Upper lobe of left lung (tissue), 6 donors: Measurements from ENCODE around the gene PRR5L. TPM values are rescaled to one million over a fixed set of nuclear protein-coding genes. Genes with fewer than 3 reads are reported as not detected.

Experiments
- ATAC-seq, 2 donors: fragments of 200-7000 bp; cut with Tn5 transposase; one replicate each; pipeline ENCODE4 v1.9.1; 2022; ENCODE audit warnings: mild to moderate bottlenecking in 2 of 2, moderate library complexity in 2 of 2; ENCODE audit not compliant: low FRiP score in 2 of 2
- DNase-seq, 2 donors: peaks; one replicate each; pipeline ENCODE4 v3.0.0-alpha.2; 2019 to 2020
- H3K27ac ChIP-seq, 4 donors: fragments of 200-600 bp; sonication (generic); one replicate each; pipeline ENCODE4 v1.5.1; 2016 to 2019
- H3K27me3 ChIP-seq, 4 donors: fragments of 200-600 bp; sonication (generic); one replicate each; pipeline ENCODE4 v1.5.1; 2017 to 2019
- H3K36me3 ChIP-seq, 4 donors: fragments of 200-600 bp; sonication (generic); one replicate each; pipeline ENCODE4 v1.5.1; 2016 to 2019
- H3K4me1 ChIP-seq, 4 donors: fragments of 200-600 bp; sonication (generic); one replicate each; pipeline ENCODE4 v1.5.1; 2018 to 2019
- H3K4me3 ChIP-seq, 4 donors: fragments of 200-600 bp; sonication (generic); one replicate each; pipeline ENCODE4 v1.5.1; 2017 to 2019; ENCODE audit warnings: mild to moderate bottlenecking in 2 of 4, moderate library complexity in 1 of 4
- H3K9me3 ChIP-seq, 4 donors: fragments of 200-600 bp; sonication (generic); one replicate each; pipeline ENCODE4 v1.5.1; 2018 to 2019
- CTCF ChIP-seq, 6 experiments: fragments of 450-650 bp in 4 of 6; fragments of 200-600 bp in 2 of 6; sonication (generic) in 2 of 6; IDR thresholded peaks; one replicate each; pipeline ENCODE4 v1.5.1; 2016 to 2019; ENCODE audit warnings: antibody characterized with exemption in 6 of 6
- EP300 ChIP-seq, 4 donors: sonication (generic); formaldehyde crosslinking; IDR thresholded peaks; one replicate each; pipeline ENCODE4 v1.5.1; 2017; ENCODE audit warnings: antibody characterized with exemption in 4 of 4, control low read depth in 2 of 4
- POLR2A ChIP-seq, 4 donors: fragments of 450-650 bp; IDR thresholded peaks; one replicate each; pipeline ENCODE4 v1.5.1; 2016 to 2017; ENCODE audit warnings: antibody characterized with exemption in 4 of 4, mild to moderate bottlenecking in 2 of 4
- POLR2AphosphoS5 ChIP-seq, 2 donors: sonication (generic); formaldehyde crosslinking; IDR thresholded peaks; one replicate each; pipeline ENCODE4 v1.5.1; 2017; ENCODE audit warnings: antibody characterized with exemption in 2 of 2
- WGBS, 2 donors: methylation state at CpG; one replicate each; pipeline ENCODE4 v1.1.5; 2017 to 2018; 5-methylcytosine and 5-hydroxymethylcytosine counted together
- total RNA-seq, 6 donors: library from RNA; depleted of rRNA in 4 of 6; stranded (reverse); fragments of >200 nt in 4 of 6; gene quantifications; one replicate each; pipeline versions ENCODE4 v1.1.0 to v1.2.1, GENCODE V29; 2016 to 2021
- donor health status: DM: no; HTN: no; CAD: no; lungs with moderate emphysema.
- donor health status: DM: no; HTN: yes; CAD: no; lungs with severe emphysema.

PRR5L gene
- total RNA-seq, 6 donors from 2014 or later = 18.9 to 40.5 (median 27.6) TPM

GRCh38 chr11:36419791-36420424 lies 123.8 kb downstream of the PRR5L start:
- H3K36me3 ChIP-seq = peaks cover 0 to 2% (median 0%) of the 10 kb centered on the region in 4 donors
- H3K9me3 ChIP-seq = no peaks in the 10 kb centered on the region
- no peak for DNase-seq
- no peak overlapping the region for H3K4me3 ChIP-seq
- H3K27ac ChIP-seq = peak overlapping the region; percentile 1 to 46 (median 22)
- H3K27me3 ChIP-seq = no peaks in the 10 kb centered on the region
- 72 to 85% methylated on average over 7 of the region's 7 CpGs for WGBS, 2 donors
- TF ChIP-seq POLR2AphosphoS5 (IDR thresholded peaks at IDR 0.05) = no peak
- no peak for TF ChIP-seq EP300 (IDR thresholded peaks at IDR 0.05)
- TF ChIP-seq CTCF (IDR thresholded peaks at IDR 0.05) = no peak
- TF ChIP-seq POLR2A (IDR thresholded peaks at IDR 0.05) = no peak
- peaks cover 4 to 19% (median 12%) of the 10 kb centered on the region in 4 donors for H3K4me1 ChIP-seq
- no peak for ATAC-seq

GRCh38 chr11:36421546-36422155 lies 125.6 kb downstream of the PRR5L start:
- Histone ChIP-seq H3K4me1 (peaks cover 16 to 26% (median 21%) of the 10 kb centered on the region in 4 donors), H3K36me3 (peaks cover 0 to 2% (median 0%) of the 10 kb centered on the region in 4 donors), H3K9me3 (no peaks in the 10 kb centered on the region), H3K27me3 (no peaks in the 10 kb centered on the region), H3K27ac (peak overlapping the region in 2 of 4 donors; percentile 40 to 42), H3K4me3 (no peak overlapping the region)
- 69 to 76% methylated on average over 6 of the region's 6 CpGs for whole genome bisulfite sequencing, 2 donors
- DNase-seq (no peak), ATAC-seq (no peak)
- no peak for TF ChIP-seq POLR2A (IDR thresholded peaks at IDR 0.05)
- no peak for TF ChIP-seq POLR2AphosphoS5 (IDR thresholded peaks at IDR 0.05)
- no peak for TF ChIP-seq CTCF (IDR thresholded peaks at IDR 0.05)
- no peak for TF ChIP-seq EP300 (IDR thresholded peaks at IDR 0.05)

GRCh38 chr11:36425561-36426081 lies 129.5 kb downstream of the PRR5L start:
- Histone ChIP-seq H3K4me3 (no peak overlapping the region), H3K27ac (peak overlapping the region in 3 of 4 donors; percentile 33 to 64 (median 55)), H3K27me3 (no peaks in the 10 kb centered on the region), H3K9me3 (no peaks in the 10 kb centered on the region), H3K36me3 (peaks cover 0 to 2% (median 0%) of the 10 kb centered on the region in 4 donors), H3K4me1 (peaks cover 25 to 37% (median 27%) of the 10 kb centered on the region in 4 donors)
- no peak for TF ChIP-seq CTCF (IDR thresholded peaks at IDR 0.05)
- TF ChIP-seq POLR2A (IDR thresholded peaks at IDR 0.05) = no peak
- TF ChIP-seq POLR2AphosphoS5 (IDR thresholded peaks at IDR 0.05) = no peak
- no peak for TF ChIP-seq EP300 (IDR thresholded peaks at IDR 0.05)
- DNase-seq = no peak
- ATAC-seq = no peak
- 70 to 79% methylated on average over 6 of the region's 6 CpGs for WGBS, 2 donors

GRCh38 chr11:36426226-36426848 lies 130.2 kb downstream of the PRR5L start:
- H3K4me3 ChIP-seq = no peak overlapping the region
- DNase-seq (no peak), ATAC-seq (peak in 1 of 2 donors; percentile 6)
- H3K9me3 ChIP-seq = no peaks in the 10 kb centered on the region
- peaks cover 0 to 2% (median 0%) of the 10 kb centered on the region in 4 donors for H3K36me3 ChIP-seq
- peak overlapping the region; percentile 33 to 64 (median 53) for H3K27ac ChIP-seq
- 54 to 61% methylated on average over 4 of the region's 4 CpGs for WGBS, 2 donors
- peaks cover 20 to 33% (median 23%) of the 10 kb centered on the region in 4 donors for H3K4me1 ChIP-seq
- H3K27me3 ChIP-seq = no peaks in the 10 kb centered on the region
- TF ChIP-seq POLR2AphosphoS5 (IDR thresholded peaks at IDR 0.05) = no peak
- TF ChIP-seq EP300 (IDR thresholded peaks at IDR 0.05) = peak in 2 of 4 donors; percentile 27 to 43
- TF ChIP-seq CTCF (IDR thresholded peaks at IDR 0.05) = no peak
- no peak for TF ChIP-seq POLR2A (IDR thresholded peaks at IDR 0.05)
